WTC11 (cell line): Measurements from ENCODE around the gene PSMD10. TPM values are rescaled to one million over a fixed set of nuclear protein-coding genes. Genes with fewer than 3 reads are reported as not detected.

Source experiments
- ATAC-seq: fragments of 200-7000 bp; cut with Tn5 transposase; 2 replicates; pipeline ENCODE4 v1.10.0; 2021; ENCODE audit warnings: mild to moderate bottlenecking, moderate library complexity
- CTCF ChIA-PET: fragments of 300-600 bp; sonication (Branson Sonifier 250); formaldehyde crosslinking; loops from one replicate; lab custom pipeline; 2021; ENCODE audit warnings: antibody characterized with exemption; lab: Charles Lee
- POLR2A ChIA-PET: fragments of 350-600 bp; sonication (Branson Sonifier 250); formaldehyde crosslinking; loops from one replicate; lab custom pipeline; 2021; ENCODE audit warnings: antibody characterized with exemption; lab: Charles Lee
- DNase-seq: peaks from one replicate; pipeline ENCODE4 v3.0.0; 2021; ENCODE audit warnings: low spot score
- H3K27ac Mint-ChIP-seq: 2 replicates; pipeline ENCODE4 v1.8.0; 2021; ENCODE audit warnings: mixed read lengths
- H3K27me3 Mint-ChIP-seq: 2 replicates; pipeline ENCODE4 v1.8.0; 2021; ENCODE audit warnings: low read depth, mild to moderate bottlenecking, moderate library complexity, mixed read lengths
- H3K36me3 Mint-ChIP-seq: 2 replicates; pipeline ENCODE4 v1.8.0; 2021; ENCODE audit warnings: mixed read lengths
- H3K4me1 Mint-ChIP-seq: 2 replicates; pipeline ENCODE4 v1.8.0; 2022; ENCODE audit warnings: mixed read lengths
- H3K4me3 Mint-ChIP-seq: 2 replicates; pipeline ENCODE4 v1.8.0; 2021; ENCODE audit warnings: mild to moderate bottlenecking, moderate library complexity, mixed read lengths
- H3K9me3 Mint-ChIP-seq: 2 replicates; pipeline ENCODE4 v1.8.0; 2021; ENCODE audit warnings: mixed read lengths
- FOXK1 ChIP-seq: sonication (generic); formaldehyde crosslinking; IDR thresholded peaks from 2 replicates; pipeline ENCODE4 v1.8.0; 2022; ENCODE audit warnings: mild to moderate bottlenecking, moderate library complexity, missing genetic modification reagents
- FOXP1 ChIP-seq: sonication (generic); formaldehyde crosslinking; IDR thresholded peaks from 2 replicates; pipeline ENCODE4 v1.8.0; 2022; ENCODE audit warnings: missing genetic modification reagents, mild to moderate bottlenecking, moderate library complexity, borderline replicate concordance
- IRF2 ChIP-seq: sonication (generic); formaldehyde crosslinking; IDR thresholded peaks from 2 replicates; pipeline ENCODE4 v1.8.0; 2022; ENCODE audit warnings: low read depth, missing genetic modification reagents, borderline replicate concordance
- NFATC4 ChIP-seq: fragments of 250-450 bp; sonication (Bioruptor Pico); IDR thresholded peaks from 2 replicates; pipeline ENCODE4 v1.9.0; 2021; ENCODE audit warnings: mild to moderate bottlenecking
- NFYB ChIP-seq: sonication (generic); formaldehyde crosslinking; conservative IDR thresholded peaks from 2 replicates; pipeline ENCODE4 v1.8.0; 2022; ENCODE audit warnings: low read depth, missing genetic modification reagents
- PRRX2 ChIP-seq: fragments of 250-450 bp; sonication (Bioruptor Pico); IDR thresholded peaks from 2 replicates; pipeline ENCODE4 v1.8.0; 2021; ENCODE audit warnings: mild to moderate bottlenecking
- SMAD3 ChIP-seq: sonication (generic); formaldehyde crosslinking; IDR thresholded peaks from 2 replicates; pipeline ENCODE4 v1.8.0; 2022; ENCODE audit warnings: missing genetic modification reagents, mild to moderate bottlenecking, borderline replicate concordance
- TCF7 ChIP-seq: sonication (generic); formaldehyde crosslinking; IDR thresholded peaks from 2 replicates; pipeline ENCODE4 v1.8.0; 2022; ENCODE audit warnings: mild to moderate bottlenecking, low read depth, missing genetic modification reagents, moderate library complexity
- TEAD1 ChIP-seq: sonication (generic); formaldehyde crosslinking; IDR thresholded peaks from 2 replicates; pipeline ENCODE4 v1.8.0; 2022; ENCODE audit warnings: mild to moderate bottlenecking, missing genetic modification reagents
- TP53 ChIP-seq: sonication (generic); formaldehyde crosslinking; IDR thresholded peaks from 2 replicates; pipeline ENCODE4 v1.8.1; 2023; ENCODE audit warnings: mild to moderate bottlenecking, missing genetic modification reagents
- ZNF138 ChIP-seq: sonication (generic); formaldehyde crosslinking; conservative IDR thresholded peaks from 2 replicates; pipeline ENCODE4 v1.8.1; 2022; ENCODE audit warnings: mild to moderate bottlenecking, moderate library complexity, missing genetic modification reagents
- ZNF232 ChIP-seq: sonication (generic); formaldehyde crosslinking; IDR thresholded peaks from 2 replicates; pipeline ENCODE4 v1.8.0; 2022; ENCODE audit warnings: mild to moderate bottlenecking, missing genetic modification reagents
- ZNF317 ChIP-seq: sonication (generic); formaldehyde crosslinking; IDR thresholded peaks from 2 replicates; pipeline ENCODE4 v1.8.1; 2023; ENCODE audit warnings: low read depth, mild to moderate bottlenecking, moderate library complexity, missing genetic modification reagents, borderline replicate concordance
- ZNF396 ChIP-seq: fragments of 250-450 bp; sonication (Bioruptor Pico); IDR thresholded peaks from 2 replicates; pipeline ENCODE4 v1.8.0; 2021; ENCODE audit warnings: mild to moderate bottlenecking, moderate library complexity, borderline replicate concordance
- total RNA-seq: library from RNA; stranded (reverse); gene quantifications from 3 replicates; pipeline ENCODE4 v1.2.3, GENCODE V29; 2021
- TF ChIP-seq, protein P1 (sequence below): sonication (generic); formaldehyde crosslinking; IDR thresholded peaks from 2 replicates; pipeline ENCODE4 v1.8.0; 2023; ENCODE audit warnings: missing genetic modification reagents, mild to moderate bottlenecking, borderline replicate concordance
- TF ChIP-seq, protein P2 (sequence below): sonication (generic); formaldehyde crosslinking; IDR thresholded peaks from 2 replicates; pipeline ENCODE4 v1.8.0; 2022; ENCODE audit warnings: mild to moderate bottlenecking, missing genetic modification reagents
- TF ChIP-seq, protein P3 (sequence below): sonication (generic); formaldehyde crosslinking; IDR thresholded peaks from 2 replicates; pipeline ENCODE4 v1.8.0; 2022; ENCODE audit warnings: mild to moderate bottlenecking, missing genetic modification reagents
- TF ChIP-seq, protein P4 (sequence below): sonication (generic); formaldehyde crosslinking; IDR thresholded peaks from 2 replicates; pipeline ENCODE4 v1.8.0; 2022; ENCODE audit warnings: mild to moderate bottlenecking, missing genetic modification reagents
- TF ChIP-seq, protein P5 (sequence below): sonication (generic); formaldehyde crosslinking; IDR thresholded peaks from 2 replicates; pipeline ENCODE4 v1.8.1; 2022; ENCODE audit warnings: low read depth, missing genetic modification reagents, borderline replicate concordance
- TF ChIP-seq, protein P6 (sequence below): sonication (generic); formaldehyde crosslinking; IDR thresholded peaks from 2 replicates; pipeline ENCODE4 v1.8.0; 2022; ENCODE audit warnings: missing genetic modification reagents
- TF ChIP-seq, protein P7 (sequence below): sonication (generic); formaldehyde crosslinking; IDR thresholded peaks from 2 replicates; pipeline ENCODE4 v1.8.1; 2022; ENCODE audit warnings: missing genetic modification reagents, borderline replicate concordance

PSMD10 gene
- total RNA-seq, 1 experiment from 2014 or later = 56.4 TPM

DNA sequence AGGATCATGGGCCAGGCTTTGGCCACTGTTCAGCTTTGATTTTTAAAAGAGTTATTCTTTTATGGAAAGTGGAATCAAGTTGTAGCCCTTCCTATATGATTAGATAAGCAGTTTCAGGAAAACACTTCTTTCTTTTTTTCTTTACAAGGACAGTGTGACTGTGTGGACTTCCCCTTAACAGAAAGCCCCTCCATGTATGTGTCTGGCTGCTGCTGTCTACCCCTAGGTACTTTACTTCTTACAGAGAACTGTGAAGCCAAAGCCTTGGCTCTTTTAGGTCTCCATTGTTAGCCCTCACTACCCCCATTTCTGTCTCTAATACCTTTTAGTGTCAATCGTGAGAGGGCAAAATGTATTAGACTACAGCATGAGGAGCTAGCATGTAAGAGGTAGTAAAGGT lies 27.3 kb downstream of the PSMD10 start (continued):
- TF ChIP-seq, protein P1, sequence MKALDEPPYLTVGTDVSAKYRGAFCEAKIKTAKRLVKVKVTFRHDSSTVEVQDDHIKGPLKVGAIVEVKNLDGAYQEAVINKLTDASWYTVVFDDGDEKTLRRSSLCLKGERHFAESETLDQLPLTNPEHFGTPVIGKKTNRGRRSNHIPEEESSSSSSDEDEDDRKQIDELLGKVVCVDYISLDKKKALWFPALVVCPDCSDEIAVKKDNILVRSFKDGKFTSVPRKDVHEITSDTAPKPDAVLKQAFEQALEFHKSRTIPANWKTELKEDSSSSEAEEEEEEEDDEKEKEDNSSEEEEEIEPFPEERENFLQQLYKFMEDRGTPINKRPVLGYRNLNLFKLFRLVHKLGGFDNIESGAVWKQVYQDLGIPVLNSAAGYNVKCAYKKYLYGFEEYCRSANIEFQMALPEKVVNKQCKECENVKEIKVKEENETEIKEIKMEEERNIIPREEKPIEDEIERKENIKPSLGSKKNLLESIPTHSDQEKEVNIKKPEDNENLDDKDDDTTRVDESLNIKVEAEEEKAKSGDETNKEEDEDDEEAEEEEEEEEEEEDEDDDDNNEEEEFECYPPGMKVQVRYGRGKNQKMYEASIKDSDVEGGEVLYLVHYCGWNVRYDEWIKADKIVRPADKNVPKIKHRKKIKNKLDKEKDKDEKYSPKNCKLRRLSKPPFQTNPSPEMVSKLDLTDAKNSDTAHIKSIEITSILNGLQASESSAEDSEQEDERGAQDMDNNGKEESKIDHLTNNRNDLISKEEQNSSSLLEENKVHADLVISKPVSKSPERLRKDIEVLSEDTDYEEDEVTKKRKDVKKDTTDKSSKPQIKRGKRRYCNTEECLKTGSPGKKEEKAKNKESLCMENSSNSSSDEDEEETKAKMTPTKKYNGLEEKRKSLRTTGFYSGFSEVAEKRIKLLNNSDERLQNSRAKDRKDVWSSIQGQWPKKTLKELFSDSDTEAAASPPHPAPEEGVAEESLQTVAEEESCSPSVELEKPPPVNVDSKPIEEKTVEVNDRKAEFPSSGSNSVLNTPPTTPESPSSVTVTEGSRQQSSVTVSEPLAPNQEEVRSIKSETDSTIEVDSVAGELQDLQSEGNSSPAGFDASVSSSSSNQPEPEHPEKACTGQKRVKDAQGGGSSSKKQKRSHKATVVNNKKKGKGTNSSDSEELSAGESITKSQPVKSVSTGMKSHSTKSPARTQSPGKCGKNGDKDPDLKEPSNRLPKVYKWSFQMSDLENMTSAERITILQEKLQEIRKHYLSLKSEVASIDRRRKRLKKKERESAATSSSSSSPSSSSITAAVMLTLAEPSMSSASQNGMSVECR = no peak
- TF ChIP-seq TEAD1 (CRISPR knock-in tag) (no peak), ZNF396 (CRISPR knock-in tag) (no peak), SMAD3 (CRISPR knock-in tag) (no peak), NFATC4 (CRISPR knock-in tag) (no peak)
- TF ChIP-seq, protein P2, sequence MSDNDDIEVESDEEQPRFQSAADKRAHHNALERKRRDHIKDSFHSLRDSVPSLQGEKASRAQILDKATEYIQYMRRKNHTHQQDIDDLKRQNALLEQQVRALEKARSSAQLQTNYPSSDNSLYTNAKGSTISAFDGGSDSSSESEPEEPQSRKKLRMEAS (CRISPR knock-in tag) = no peak

DNA sequence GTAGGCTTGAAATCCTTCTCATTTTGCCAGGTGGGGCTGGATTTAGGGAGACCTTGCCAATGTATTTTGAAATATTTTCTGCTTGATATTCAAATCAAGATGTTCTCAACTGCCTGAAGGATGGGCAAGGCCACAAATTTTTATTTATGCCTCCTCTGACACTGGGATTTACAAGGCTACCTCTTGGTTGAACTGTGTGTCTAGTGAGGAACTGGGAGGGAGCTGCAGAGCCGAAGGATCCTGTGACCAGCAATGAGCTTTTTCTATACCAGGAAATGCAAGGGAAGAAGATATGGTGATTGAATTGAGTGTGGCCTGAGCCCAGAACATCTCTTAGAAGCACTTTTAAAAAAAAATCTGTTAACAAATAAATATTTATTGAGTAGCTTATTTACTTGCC lies 31.5 kb downstream of the PSMD10 start:
- peaks cover 4% of the 10 kb centered on the region; the same call in 1 of the 2 replicates for H3K27me3 Mint-ChIP-seq
- ChIA-PET POLR2A (interaction anchor here (0.6 kb wide), 1 partner anchor 1030 kb away, joined by 4 read pairs; no protein-coding TSS in a partner anchor), CTCF (no interaction called here)
- ATAC-seq = no peak
- no peaks in the 10 kb centered on the region for H3K36me3 Mint-ChIP-seq
- TF ChIP-seq, protein P3, sequence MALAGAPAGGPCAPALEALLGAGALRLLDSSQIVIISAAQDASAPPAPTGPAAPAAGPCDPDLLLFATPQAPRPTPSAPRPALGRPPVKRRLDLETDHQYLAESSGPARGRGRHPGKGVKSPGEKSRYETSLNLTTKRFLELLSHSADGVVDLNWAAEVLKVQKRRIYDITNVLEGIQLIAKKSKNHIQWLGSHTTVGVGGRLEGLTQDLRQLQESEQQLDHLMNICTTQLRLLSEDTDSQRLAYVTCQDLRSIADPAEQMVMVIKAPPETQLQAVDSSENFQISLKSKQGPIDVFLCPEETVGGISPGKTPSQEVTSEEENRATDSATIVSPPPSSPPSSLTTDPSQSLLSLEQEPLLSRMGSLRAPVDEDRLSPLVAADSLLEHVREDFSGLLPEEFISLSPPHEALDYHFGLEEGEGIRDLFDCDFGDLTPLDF (CRISPR knock-in tag) = no peak
- no peak for TF ChIP-seq ZNF232 (CRISPR knock-in tag)
- TF ChIP-seq FOXK1 (CRISPR knock-in tag) = no peak
- no peaks in the 10 kb centered on the region for H3K9me3 Mint-ChIP-seq
- no peak overlapping the region for H3K4me3 Mint-ChIP-seq
- no peaks in the 10 kb centered on the region for H3K4me1 Mint-ChIP-seq
- no peak overlapping the region for H3K27ac Mint-ChIP-seq
- DNase-seq = no peak

DNA sequence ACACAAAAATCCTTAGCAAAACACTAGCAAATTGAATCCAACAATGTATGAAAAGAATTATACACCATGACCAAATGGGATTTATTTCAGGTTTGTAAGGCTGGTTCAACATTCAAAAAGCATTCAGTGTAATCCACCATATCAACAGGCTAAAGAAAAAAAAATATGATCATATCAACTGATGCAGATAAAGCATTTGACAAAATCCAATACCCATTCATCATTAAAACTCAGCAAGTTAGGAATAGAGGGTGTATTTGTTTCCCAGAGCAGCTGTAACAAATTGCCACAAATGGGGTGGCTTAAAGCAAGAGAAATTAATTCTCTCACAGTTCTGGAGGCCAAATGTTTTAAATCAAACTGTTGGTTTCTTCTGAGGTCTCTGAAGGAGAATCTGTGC lies 35.8 kb downstream of the PSMD10 start:
- ChIA-PET CTCF (no interaction called here), POLR2A (no interaction called here)
- Mint-ChIP-seq H3K36me3 (no peaks in the 10 kb centered on the region), H3K27ac (no peak overlapping the region), H3K4me3 (no peak overlapping the region), H3K4me1 (no peaks in the 10 kb centered on the region), H3K27me3 (peaks cover 2% of the 10 kb centered on the region; the same call in 1 of the 2 replicates), H3K9me3 (no peaks in the 10 kb centered on the region)
- ATAC-seq (no peak), DNase-seq (no peak)
- no peak for TF ChIP-seq NFATC4 (CRISPR knock-in tag)
- TF ChIP-seq, protein P4, sequence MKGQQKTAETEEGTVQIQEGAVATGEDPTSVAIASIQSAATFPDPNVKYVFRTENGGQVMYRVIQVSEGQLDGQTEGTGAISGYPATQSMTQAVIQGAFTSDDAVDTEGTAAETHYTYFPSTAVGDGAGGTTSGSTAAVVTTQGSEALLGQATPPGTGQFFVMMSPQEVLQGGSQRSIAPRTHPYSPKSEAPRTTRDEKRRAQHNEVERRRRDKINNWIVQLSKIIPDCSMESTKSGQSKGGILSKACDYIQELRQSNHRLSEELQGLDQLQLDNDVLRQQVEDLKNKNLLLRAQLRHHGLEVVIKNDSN = no peak
- TF ChIP-seq, protein P5, sequence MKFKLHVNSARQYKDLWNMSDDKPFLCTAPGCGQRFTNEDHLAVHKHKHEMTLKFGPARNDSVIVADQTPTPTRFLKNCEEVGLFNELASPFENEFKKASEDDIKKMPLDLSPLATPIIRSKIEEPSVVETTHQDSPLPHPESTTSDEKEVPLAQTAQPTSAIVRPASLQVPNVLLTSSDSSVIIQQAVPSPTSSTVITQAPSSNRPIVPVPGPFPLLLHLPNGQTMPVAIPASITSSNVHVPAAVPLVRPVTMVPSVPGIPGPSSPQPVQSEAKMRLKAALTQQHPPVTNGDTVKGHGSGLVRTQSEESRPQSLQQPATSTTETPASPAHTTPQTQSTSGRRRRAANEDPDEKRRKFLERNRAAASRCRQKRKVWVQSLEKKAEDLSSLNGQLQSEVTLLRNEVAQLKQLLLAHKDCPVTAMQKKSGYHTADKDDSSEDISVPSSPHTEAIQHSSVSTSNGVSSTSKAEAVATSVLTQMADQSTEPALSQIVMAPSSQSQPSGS (CRISPR knock-in tag) = no peak
- no peak for TF ChIP-seq ZNF317 (CRISPR knock-in tag)
- no peak for TF ChIP-seq PRRX2 (CRISPR knock-in tag)
- no peak for TF ChIP-seq FOXK1 (CRISPR knock-in tag)
- TF ChIP-seq, protein P6, sequence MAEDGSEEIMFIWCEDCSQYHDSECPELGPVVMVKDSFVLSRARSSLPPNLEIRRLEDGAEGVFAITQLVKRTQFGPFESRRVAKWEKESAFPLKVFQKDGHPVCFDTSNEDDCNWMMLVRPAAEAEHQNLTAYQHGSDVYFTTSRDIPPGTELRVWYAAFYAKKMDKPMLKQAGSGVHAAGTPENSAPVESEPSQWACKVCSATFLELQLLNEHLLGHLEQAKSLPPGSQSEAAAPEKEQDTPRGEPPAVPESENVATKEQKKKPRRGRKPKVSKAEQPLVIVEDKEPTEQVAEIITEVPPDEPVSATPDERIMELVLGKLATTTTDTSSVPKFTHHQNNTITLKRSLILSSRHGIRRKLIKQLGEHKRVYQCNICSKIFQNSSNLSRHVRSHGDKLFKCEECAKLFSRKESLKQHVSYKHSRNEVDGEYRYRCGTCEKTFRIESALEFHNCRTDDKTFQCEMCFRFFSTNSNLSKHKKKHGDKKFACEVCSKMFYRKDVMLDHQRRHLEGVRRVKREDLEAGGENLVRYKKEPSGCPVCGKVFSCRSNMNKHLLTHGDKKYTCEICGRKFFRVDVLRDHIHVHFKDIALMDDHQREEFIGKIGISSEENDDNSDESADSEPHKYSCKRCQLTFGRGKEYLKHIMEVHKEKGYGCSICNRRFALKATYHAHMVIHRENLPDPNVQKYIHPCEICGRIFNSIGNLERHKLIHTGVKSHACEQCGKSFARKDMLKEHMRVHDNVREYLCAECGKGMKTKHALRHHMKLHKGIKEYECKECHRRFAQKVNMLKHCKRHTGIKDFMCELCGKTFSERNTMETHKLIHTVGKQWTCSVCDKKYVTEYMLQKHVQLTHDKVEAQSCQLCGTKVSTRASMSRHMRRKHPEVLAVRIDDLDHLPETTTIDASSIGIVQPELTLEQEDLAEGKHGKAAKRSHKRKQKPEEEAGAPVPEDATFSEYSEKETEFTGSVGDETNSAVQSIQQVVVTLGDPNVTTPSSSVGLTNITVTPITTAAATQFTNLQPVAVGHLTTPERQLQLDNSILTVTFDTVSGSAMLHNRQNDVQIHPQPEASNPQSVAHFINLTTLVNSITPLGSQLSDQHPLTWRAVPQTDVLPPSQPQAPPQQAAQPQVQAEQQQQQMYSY (CRISPR knock-in tag) = no peak
- no peak for TF ChIP-seq NFYB (CRISPR knock-in tag)
- TF ChIP-seq TCF7 (CRISPR knock-in tag) = no peak
- no peak for TF ChIP-seq ZNF138 (CRISPR knock-in tag)
- TF ChIP-seq IRF2 (CRISPR knock-in tag) = no peak
- TF ChIP-seq FOXP1 (CRISPR knock-in tag) = no peak
- no peak for TF ChIP-seq TP53 (CRISPR knock-in tag)
- TF ChIP-seq, protein P7, sequence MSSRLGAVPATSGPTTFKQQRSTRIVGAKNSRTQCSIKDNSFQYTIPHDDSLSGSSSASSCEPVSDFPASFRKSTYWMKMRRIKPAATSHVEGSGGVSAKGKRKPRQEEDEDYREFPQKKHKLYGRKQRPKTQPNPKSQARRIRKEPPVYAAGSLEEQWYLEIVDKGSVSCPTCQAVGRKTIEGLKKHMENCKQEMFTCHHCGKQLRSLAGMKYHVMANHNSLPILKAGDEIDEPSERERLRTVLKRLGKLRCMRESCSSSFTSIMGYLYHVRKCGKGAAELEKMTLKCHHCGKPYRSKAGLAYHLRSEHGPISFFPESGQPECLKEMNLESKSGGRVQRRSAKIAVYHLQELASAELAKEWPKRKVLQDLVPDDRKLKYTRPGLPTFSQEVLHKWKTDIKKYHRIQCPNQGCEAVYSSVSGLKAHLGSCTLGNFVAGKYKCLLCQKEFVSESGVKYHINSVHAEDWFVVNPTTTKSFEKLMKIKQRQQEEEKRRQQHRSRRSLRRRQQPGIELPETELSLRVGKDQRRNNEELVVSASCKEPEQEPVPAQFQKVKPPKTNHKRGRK (CRISPR knock-in tag) = no peak
